Measurements from ENCODE around the gene MS4A18.

DNA sequence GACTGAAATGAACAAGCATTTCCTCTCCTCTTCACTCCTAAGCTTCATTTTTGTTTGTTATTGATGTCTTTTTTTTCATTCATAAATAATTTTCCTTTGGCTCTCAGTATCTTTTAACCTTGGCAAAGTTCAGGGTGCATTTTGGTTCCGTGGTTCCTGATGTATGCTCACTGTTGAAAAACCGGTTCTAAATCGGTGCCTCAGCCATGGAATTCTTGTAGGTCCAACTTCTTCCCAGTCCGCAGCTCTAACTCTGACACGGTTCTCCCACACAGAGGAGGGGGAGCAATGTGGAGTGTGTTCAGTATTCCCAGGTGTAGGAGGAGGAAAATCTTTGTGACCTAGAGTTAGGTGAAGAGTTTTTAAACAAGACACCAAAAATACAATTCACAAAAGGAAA lies 19.6 kb downstream of the MS4A18 start:
- TF ChIP-seq, protein P1, sequence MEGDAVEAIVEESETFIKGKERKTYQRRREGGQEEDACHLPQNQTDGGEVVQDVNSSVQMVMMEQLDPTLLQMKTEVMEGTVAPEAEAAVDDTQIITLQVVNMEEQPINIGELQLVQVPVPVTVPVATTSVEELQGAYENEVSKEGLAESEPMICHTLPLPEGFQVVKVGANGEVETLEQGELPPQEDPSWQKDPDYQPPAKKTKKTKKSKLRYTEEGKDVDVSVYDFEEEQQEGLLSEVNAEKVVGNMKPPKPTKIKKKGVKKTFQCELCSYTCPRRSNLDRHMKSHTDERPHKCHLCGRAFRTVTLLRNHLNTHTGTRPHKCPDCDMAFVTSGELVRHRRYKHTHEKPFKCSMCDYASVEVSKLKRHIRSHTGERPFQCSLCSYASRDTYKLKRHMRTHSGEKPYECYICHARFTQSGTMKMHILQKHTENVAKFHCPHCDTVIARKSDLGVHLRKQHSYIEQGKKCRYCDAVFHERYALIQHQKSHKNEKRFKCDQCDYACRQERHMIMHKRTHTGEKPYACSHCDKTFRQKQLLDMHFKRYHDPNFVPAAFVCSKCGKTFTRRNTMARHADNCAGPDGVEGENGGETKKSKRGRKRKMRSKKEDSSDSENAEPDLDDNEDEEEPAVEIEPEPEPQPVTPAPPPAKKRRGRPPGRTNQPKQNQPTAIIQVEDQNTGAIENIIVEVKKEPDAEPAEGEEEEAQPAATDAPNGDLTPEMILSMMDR (conservative IDR thresholded peaks at IDR 0.05 in 1 of 2, IDR thresholded peaks at IDR 0.05 in 1 of 2; ENCODE audit: extremely low read depth in 1 of 2, insufficient read depth in 1 of 2, low read depth in 1 of 2, low read length in 2 of 2), result no peak
- no peak for TF ChIP-seq EZH2 (IDR thresholded peaks at IDR 0.05; ENCODE audit: borderline replicate concordance, low read length)

Data from mammary epithelial cell (primary cell).